Stimulated activated CD8-positive, alpha-beta memory T cell treated with anti-CD3 and anti-CD28 coated beads, Interleukin-4, amount 100 ng/mL, for 1 hour (primary cell): ENCODE results near the gene FAM120C.

ENCODE experiments used
- DNase-seq, 2 donors: peaks; one replicate each; pipeline ENCODE4 v3.0.0-alpha.2; 2020; ENCODE audit warnings: low read depth in 2 of 2, low spot score in 1 of 2

FAM120C gene

DNA sequence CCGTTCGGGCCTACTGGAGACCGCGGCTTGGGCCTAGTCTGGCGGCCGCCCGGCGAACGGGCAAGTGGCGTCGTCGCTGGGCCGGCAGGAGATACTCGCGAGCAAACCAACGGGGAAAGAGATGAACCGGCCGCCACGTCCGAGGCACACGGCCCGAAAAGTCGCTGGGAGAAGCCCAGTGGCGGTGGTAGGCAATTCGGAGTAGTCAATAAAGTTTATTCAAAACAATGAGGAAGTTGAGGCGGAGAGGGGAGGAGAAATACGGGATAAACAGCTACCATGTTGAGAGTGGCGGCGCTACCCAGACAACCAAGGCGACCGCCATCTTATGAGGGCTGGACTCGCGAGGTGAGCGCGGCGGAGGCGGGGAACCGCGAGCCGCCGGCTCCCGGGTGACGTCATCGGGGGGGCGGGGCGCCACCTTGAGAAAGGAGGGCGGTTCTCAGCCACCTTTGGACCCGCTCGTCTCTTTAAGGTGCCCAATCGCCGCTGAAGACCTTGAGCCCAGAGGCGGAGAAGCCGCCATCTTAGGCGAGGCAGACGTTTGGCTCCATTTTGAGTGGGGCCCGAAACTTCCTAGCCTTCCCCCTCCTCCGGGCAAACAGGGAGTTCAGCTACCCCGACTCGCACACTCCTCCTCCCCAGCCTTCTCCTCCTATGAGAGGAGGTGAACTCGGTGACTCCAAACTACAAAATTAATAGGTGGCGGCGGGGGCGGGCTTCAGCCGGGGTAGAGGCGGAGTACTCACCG, 138.8 kb downstream of the FAM120C start, which contains the start of gene PHF8:
PHF8 (minus strand) TSS at position 348 of the 751 bp plus-strand sequence. CDS start 1,745 bp downstream, outside the sequence.
- DNase-seq, result peak; percentile 84 to 90

DNA sequence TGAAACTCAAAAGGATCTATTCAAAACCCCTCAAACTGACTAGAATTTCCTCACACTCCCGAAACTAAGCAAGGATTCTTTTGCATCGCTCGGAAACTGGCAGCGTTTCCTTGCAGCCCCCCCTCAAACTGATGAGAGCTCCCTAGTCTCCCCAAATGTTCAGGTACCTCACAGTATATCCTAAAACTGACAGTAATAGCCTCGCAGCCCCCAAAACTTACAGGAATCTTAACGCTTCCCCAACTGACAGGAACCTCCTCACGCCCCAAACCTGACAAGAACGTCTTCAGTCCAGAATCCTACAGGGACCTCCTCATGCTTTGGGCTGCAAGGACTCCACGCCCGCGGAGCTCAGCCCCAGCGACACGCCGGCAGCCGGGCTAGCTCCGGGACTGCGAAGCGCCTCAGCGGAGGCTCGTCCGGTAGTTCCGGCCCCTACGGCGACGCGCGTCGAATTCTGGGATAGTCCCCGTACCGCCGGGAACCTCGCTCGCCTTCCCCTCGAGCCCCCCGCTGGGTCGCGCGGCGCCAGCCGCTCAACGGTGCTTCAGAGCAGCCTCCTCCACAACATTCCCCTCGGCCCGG, 139.4 kb downstream of the FAM120C start:
- DNase-seq, result no peak

DNA sequence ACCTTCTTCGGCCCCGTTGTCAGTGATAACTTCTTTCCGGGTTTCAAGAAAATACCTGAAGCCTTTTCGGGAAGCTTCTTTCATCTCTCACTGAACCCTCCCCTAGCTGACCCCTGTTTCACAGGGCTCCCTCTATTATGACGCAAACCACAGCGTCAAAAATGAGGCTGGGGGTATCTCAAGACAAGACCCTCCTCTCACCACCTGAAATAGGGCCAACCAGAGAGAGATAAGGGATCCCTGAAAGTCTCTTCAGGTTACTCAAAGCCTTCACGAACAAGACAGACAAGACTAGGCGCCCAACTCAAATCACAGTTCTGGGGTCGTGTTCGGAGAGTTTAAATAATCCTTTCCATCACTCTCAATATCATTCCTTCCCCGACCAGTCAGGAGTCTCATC, 140.0 kb downstream of the FAM120C start:
- no peak for DNase-seq

DNA sequence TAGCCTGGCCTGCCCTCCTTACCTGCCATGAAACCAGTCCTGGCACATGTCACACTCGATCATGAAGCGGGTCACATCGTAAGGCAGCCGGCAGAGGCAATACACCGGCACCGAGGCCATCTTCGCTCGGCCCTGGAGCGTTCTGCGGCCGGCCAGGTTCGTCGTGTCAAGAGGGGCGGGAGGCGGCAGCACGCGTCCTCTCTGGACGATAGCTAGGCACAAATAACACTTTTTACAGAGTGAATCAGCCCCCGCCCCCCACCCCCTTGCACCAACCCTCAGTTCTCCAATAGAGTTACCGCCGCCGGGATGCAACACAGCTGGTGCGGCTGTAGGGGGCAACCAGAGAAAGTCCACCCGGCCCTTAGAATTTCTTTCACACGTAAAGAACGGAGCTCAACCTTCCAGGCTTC, 140.4 kb downstream of the FAM120C start:
- DNase-seq, result no peak

DNA sequence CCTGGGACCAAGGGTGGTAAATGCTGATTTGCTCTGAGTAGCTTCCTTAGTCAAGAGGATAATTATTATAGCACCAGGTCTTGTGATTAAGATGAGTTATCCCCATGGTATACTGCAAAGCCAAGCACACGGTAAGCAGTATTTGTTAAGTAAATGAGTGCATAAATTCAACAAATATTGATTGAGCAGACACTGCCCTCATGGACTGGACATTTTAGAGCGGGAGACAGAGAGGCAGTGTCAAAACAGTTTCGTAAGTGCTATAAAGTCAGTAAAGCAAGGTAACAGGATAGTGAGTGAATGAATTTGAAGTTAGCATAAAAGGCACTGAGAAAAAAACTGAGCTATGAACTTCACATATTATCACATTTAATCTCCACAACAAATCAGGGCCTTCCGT, 152.7 kb downstream of the FAM120C start:
- no peak for DNase-seq

DNA sequence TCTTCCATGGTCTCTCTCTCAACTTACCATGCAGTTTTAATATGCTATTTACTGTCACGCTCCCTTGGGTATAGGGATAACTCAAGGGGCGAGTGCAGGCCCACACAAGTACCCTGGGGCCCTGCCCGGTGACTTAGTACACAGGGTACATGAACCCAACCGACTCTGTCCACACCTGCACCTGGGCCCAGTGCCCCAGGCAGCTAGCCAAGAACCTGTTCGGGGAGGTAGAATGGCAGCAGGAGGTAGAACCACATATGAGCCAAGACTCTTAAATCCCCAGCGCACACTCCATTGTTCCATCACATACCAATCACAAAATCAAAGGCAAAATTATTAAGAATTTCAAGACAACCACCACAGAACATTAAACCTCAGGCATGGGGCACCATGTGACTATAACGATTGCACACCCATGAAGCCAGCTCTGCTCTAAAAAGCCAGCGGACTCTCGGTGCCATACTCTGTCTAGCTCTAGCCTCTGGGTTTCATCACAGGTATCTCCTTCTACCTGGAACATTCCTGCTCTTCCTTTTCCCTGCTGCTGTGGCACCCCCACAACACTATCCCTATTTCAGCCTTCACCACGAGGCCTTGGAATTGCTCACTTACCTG, 153.4 kb downstream of the FAM120C start:
- no peak for DNase-seq

DNA sequence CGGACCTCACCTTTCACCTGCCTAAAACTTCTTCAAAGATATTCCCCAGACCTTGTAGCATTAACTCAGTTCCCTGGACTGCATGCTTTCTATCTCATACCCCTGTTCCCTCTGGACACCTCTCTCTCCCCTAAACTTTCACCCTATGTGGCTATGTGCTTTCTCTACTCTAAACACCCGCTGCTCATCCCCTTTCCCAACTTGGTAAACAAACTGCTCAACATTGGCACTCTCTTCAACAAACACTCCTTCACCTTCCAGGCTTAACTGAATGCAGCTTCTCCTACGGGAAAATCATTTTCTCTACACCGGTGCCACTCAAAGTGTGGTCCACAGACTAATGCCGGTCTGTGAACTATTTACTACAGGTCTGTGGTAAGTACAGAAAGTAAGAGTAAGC, 158.7 kb downstream of the FAM120C start:
- no peak for DNase-seq
